H9 (cell line): ENCODE data around the gene JAKMIP1. TPM values are rescaled to one million over a fixed set of nuclear protein-coding genes. Genes with fewer than 3 reads are reported as not detected.

Experiments
- DNase-seq: peaks from one replicate; pipeline ENCODE4 v3.0.0-alpha.2; 2017
- H2AFZ ChIP-seq: one replicate; pipeline ENCODE4 v1.6.1; 2013; ENCODE audit warnings: mild to moderate bottlenecking, low read length, control low read depth, moderate library complexity
- H2AK5ac ChIP-seq: 2 replicates; pipeline ENCODE4 v1.6.1; 2013; ENCODE audit warnings: low read length, control low read depth, mixed read lengths; ENCODE audit not compliant: insufficient read length
- H2BK120ac ChIP-seq: one replicate; pipeline ENCODE4 v1.6.1; 2013; ENCODE audit warnings: low read depth, mild to moderate bottlenecking, low read length, control low read depth, inconsistent platforms; ENCODE audit not compliant: poor library complexity, severe bottlenecking
- H2BK12ac ChIP-seq: 2 replicates; pipeline ENCODE4 v1.6.1; 2013; ENCODE audit warnings: low read length, control low read depth, mixed read lengths, low read depth; ENCODE audit not compliant: insufficient read length
- H2BK15ac ChIP-seq: 2 replicates; pipeline ENCODE4 v1.6.1; 2013; ENCODE audit warnings: low read depth, low read length, control low read depth
- H2BK20ac ChIP-seq: one replicate; pipeline ENCODE4 v1.6.1; 2013; ENCODE audit warnings: low read depth, mild to moderate bottlenecking, low read length, control low read depth, inconsistent platforms; ENCODE audit not compliant: poor library complexity, severe bottlenecking
- H2BK5ac ChIP-seq: 2 replicates; pipeline ENCODE4 v1.6.1; 2013; ENCODE audit warnings: low read length, control low read depth, mixed read lengths; ENCODE audit not compliant: insufficient read length
- H3K14ac ChIP-seq: 2 replicates; pipeline ENCODE4 v1.6.1; 2013; ENCODE audit warnings: low read length, control low read depth; ENCODE audit not compliant: insufficient read depth
- H3K18ac ChIP-seq: 2 replicates; pipeline ENCODE4 v1.6.1; 2013; ENCODE audit warnings: low read depth, mild to moderate bottlenecking, mixed read lengths, low read length, control low read depth; ENCODE audit not compliant: insufficient read length
- H3K23ac ChIP-seq: 2 replicates; pipeline ENCODE4 v1.6.1; 2013; ENCODE audit warnings: low read length, control low read depth, mixed read lengths, low read depth; ENCODE audit not compliant: insufficient read length
- H3K23me2 ChIP-seq: 2 replicates; pipeline ENCODE4 v1.6.1; 2013; ENCODE audit warnings: low read depth, mild to moderate bottlenecking, mixed read lengths, low read length, control low read depth; ENCODE audit not compliant: insufficient read length, poor library complexity, severe bottlenecking
- H3K27ac ChIP-seq: 2 replicates; pipeline ENCODE4 v1.5.1; 2013; ENCODE audit warnings: low read length, control low read depth, mixed read lengths, low read depth; ENCODE audit not compliant: insufficient read length
- H3K27me3 ChIP-seq: 2 replicates; pipeline ENCODE4 v1.6.1; 2013; ENCODE audit warnings: low read length, control low read depth, inconsistent platforms; ENCODE audit not compliant: insufficient read depth
- H3K4ac ChIP-seq: 2 replicates; pipeline ENCODE4 v1.6.1; 2013; ENCODE audit warnings: low read depth, mild to moderate bottlenecking, control low read depth, inconsistent platforms, low read length, moderate library complexity
- H3K4me1 ChIP-seq: 2 replicates; pipeline ENCODE4 v1.6.1; 2013; ENCODE audit warnings: low read length, control low read depth, inconsistent platforms; ENCODE audit not compliant: insufficient read depth
- H3K4me2 ChIP-seq: 2 replicates; pipeline ENCODE4 v1.6.1; 2013; ENCODE audit warnings: low read length, control low read depth, mixed read lengths; ENCODE audit not compliant: insufficient read length, insufficient read depth
- H3K56ac ChIP-seq: 2 replicates; pipeline ENCODE4 v1.6.1; 2013; ENCODE audit warnings: low read depth, mild to moderate bottlenecking, mixed read lengths, low read length, control low read depth; ENCODE audit not compliant: insufficient read length
- H3K79me1 ChIP-seq: 2 replicates; pipeline ENCODE4 v1.6.1; 2013; ENCODE audit warnings: low read depth, mild to moderate bottlenecking, moderate library complexity, low read length, control low read depth, inconsistent platforms; ENCODE audit not compliant: insufficient read depth, poor library complexity, severe bottlenecking
- H3K79me2 ChIP-seq: 2 replicates; pipeline ENCODE4 v1.6.1; 2013; ENCODE audit warnings: low read length, control low read depth, inconsistent platforms; ENCODE audit not compliant: insufficient read depth
- H3K9ac ChIP-seq: 2 replicates; pipeline ENCODE4 v1.6.1; 2013; ENCODE audit warnings: low read length, control low read depth, mixed read lengths; ENCODE audit not compliant: insufficient read length; ENCODE audit errors: extremely low read depth
- H3K9me3 ChIP-seq: one replicate; pipeline ENCODE4 v1.6.1; 2013; ENCODE audit warnings: low read depth, low read length, inconsistent platforms; ENCODE audit not compliant: control insufficient read depth
- H3T11ph ChIP-seq: one replicate; pipeline ENCODE4 v1.6.1; 2013; ENCODE audit warnings: mild to moderate bottlenecking, low read length, control low read depth, inconsistent platforms
- H4K20me1 ChIP-seq: one replicate; pipeline ENCODE4 v1.6.1; 2013; ENCODE audit not compliant: control insufficient read depth, insufficient read length, insufficient read depth
- H4K5ac ChIP-seq: 2 replicates; pipeline ENCODE4 v1.6.1; 2013; ENCODE audit warnings: low read depth, mild to moderate bottlenecking, mixed read lengths, low read length, control low read depth; ENCODE audit not compliant: insufficient read length
- H4K8ac ChIP-seq: replicated peaks from 2 replicates; pipeline ENCODE4 v1.6.1; 2013; ENCODE audit warnings: low read length, control low read depth, mixed read lengths, low read depth; ENCODE audit not compliant: insufficient read length
- H4K91ac ChIP-seq: 2 replicates; pipeline ENCODE4 v1.6.1; 2013; ENCODE audit warnings: low read depth, mild to moderate bottlenecking, moderate library complexity, mixed read lengths, low read length, control low read depth; ENCODE audit not compliant: insufficient read length
- H3K27ac Mint-ChIP-seq, 3 experiments: 2 replicates in 2 of 3; 3 replicates in 1 of 3; pipeline ENCODE4 v1.8.0; 2020 to 2021; ENCODE audit warnings: mixed read lengths in 3 of 3, mild to moderate bottlenecking in 1 of 3, moderate library complexity in 1 of 3
- H3K27me3 Mint-ChIP-seq: 2 replicates; pipeline ENCODE4 v1.8.0; 2021; ENCODE audit warnings: low read depth, mild to moderate bottlenecking, moderate library complexity, mixed read lengths
- H3K36me3 Mint-ChIP-seq, 3 experiments: 2 replicates in 2 of 3; 3 replicates in 1 of 3; pipeline ENCODE4 v1.8.0; 2020 to 2021; ENCODE audit warnings: low read depth in 3 of 3, mixed read lengths in 3 of 3; ENCODE audit not compliant: insufficient read depth in 1 of 3
- H3K4me1 Mint-ChIP-seq, 2 experiments: 2 replicates each; pipeline ENCODE4 v1.8.0; 2020; ENCODE audit warnings: mixed read lengths in 2 of 2
- H3K4me3 Mint-ChIP-seq, 2 experiments: 2 replicates in 1 of 2; 3 replicates in 1 of 2; pipeline ENCODE4 v1.8.0; 2020 to 2021; ENCODE audit warnings: mild to moderate bottlenecking in 2 of 2, mixed read lengths in 2 of 2, moderate library complexity in 1 of 2
- H3K9me3 Mint-ChIP-seq, 2 experiments: 2 replicates in 1 of 2; 3 replicates in 1 of 2; pipeline ENCODE4 v1.8.0; 2020; ENCODE audit warnings: mild to moderate bottlenecking in 2 of 2, mixed read lengths in 2 of 2, moderate library complexity in 1 of 2
- CTCF ChIP-seq: fragments of 200-600 bp; sonication (generic); conservative IDR thresholded peaks from 3 replicates; pipeline ENCODE4 v1.8.0; 2021; ENCODE audit warnings: antibody characterized with exemption, mild to moderate bottlenecking
- WGBS: extraction: QIAGEN DNeasy Blood & Tissue Kit; methylation state at CpG from one replicate; pipeline ENCODE4 v1.1.7; 2013; ENCODE audit warnings: missing lambda C conversion rate, low lambda C conversion rate, mixed read lengths; ENCODE audit not compliant: insufficient read length; ENCODE audit errors: extremely low coverage; 5-methylcytosine and 5-hydroxymethylcytosine counted together
- total RNA-seq: library from RNA; stranded (reverse); gene quantifications from 2 replicates; pipeline ENCODE4 v1.2.1, GENCODE V29; 2021

Gene JAKMIP1
- total RNA-seq, 1 experiment from 2014 or later = 1.5 TPM

GRCh38 chr4:6043188-6043587 lies 157.2 kb downstream of the JAKMIP1 start:
- Histone ChIP-seq H3K23me2 (no peaks in the 10 kb centered on the region), H3K9ac (no peak overlapping the region), H3K4me1 (no peaks in the 10 kb centered on the region), H2BK20ac (no peak overlapping the region), H3K23ac (no peak overlapping the region), H2AFZ (no peak overlapping the region), H4K5ac (no peak overlapping the region), H2BK120ac (no peak overlapping the region), H2BK12ac (no peak overlapping the region), H3K4me2 (no peak overlapping the region), H2AK5ac (no peak overlapping the region), H3K56ac (no peak overlapping the region), H3T11ph (no peak overlapping the region), H2BK5ac (no peak overlapping the region), H3K9me3 (no peaks in the 10 kb centered on the region), H3K27ac (no peak overlapping the region), H3K14ac (no peak overlapping the region), H4K20me1 (no peaks in the 10 kb centered on the region), H3K4ac (no peak overlapping the region), H3K79me1 (no peaks in the 10 kb centered on the region), H3K18ac (no peak overlapping the region), H4K91ac (no peak overlapping the region), H3K27me3 (no peaks in the 10 kb centered on the region), H2BK15ac (no peak overlapping the region), H4K8ac (no peak overlapping the region), H3K79me2 (no peaks in the 10 kb centered on the region; the same call in 1 of the 2 replicates)
- H3K27me3 Mint-ChIP-seq = peaks cover 2% of the 10 kb centered on the region
- no peak overlapping the region for H3K4me3 Mint-ChIP-seq
- no peak for TF ChIP-seq CTCF
- no peak for DNase-seq
- H3K9me3 Mint-ChIP-seq = no peaks in the 10 kb centered on the region
- H3K27ac Mint-ChIP-seq = 0 out of 7 replicates have a peak overlapping the region, but pooled peaks of 1 of the 3 experiments have one; percentile 44
- H3K4me1 Mint-ChIP-seq = peaks cover 0 to 3% of the 10 kb centered on the region in 2 experiments; a peak in 2 of 4 replicates
- WGBS = no CpG with 5 or more reads among the region's 13 CpGs
- H3K36me3 Mint-ChIP-seq = no peaks in the 10 kb centered on the region
